GM12864 (cell line): ENCODE data around the gene CENPP.

Source experiments
- DNase-seq: peaks from one replicate; pipeline ENCODE4 v3.0.0-alpha.2; 2011; ENCODE audit warnings: low read depth
- H3K4me3 ChIP-seq: 2 replicates; pipeline ENCODE4 v1.5.1; 2011; ENCODE audit warnings: mild to moderate bottlenecking, low read depth, low read length, control low read depth
- TF ChIP-seq, protein P1 (sequence below): IDR thresholded peaks from 2 replicates; pipeline ENCODE4 v1.5.1; 2011; ENCODE audit warnings: low read depth, mild to moderate bottlenecking, moderate library complexity, low read length, control low read depth, inconsistent platforms; ENCODE audit errors: missing control alignments

Gene CENPP

DNA sequence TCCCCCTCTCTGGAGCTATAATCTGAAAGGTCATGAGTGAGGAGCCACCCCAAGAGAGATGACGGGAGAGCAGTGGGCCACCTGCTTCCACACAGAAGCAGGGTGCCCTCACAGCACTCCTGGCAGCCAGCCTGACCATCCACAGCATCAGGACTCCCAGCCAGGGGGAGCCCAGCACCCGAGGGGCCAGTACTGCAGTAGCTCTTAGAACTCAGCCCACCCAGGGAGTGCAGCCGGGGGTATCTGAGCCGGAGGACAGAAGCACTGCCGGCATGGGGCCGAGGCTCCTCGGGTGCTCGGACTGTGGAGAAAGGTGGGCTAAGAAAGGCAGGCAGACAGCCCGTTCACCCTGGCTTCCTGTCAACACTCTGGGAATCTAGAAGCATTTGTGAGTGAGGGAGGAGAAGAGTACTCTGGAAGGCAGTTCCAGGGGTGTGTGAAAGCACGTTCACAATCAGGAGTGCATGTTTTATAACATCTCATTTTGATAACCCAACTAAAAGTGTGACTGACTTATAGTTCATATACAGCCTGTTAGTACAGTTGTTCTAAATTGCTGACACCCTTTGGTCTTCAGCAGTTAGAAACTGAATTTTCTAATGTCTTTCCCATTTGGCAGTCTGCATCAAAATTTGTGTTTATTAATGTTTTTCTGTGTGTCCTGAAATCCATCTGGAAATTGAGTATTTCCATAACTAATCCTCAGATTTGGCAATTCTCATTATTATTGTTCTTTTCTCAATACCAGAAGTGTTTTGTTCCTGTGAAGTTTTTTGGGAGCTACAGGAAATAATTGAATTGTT lies 182.5 kb downstream of the CENPP start:
- DNase-seq = no peak
- H3K4me3 ChIP-seq = no peak overlapping the region
- TF ChIP-seq, protein P1, sequence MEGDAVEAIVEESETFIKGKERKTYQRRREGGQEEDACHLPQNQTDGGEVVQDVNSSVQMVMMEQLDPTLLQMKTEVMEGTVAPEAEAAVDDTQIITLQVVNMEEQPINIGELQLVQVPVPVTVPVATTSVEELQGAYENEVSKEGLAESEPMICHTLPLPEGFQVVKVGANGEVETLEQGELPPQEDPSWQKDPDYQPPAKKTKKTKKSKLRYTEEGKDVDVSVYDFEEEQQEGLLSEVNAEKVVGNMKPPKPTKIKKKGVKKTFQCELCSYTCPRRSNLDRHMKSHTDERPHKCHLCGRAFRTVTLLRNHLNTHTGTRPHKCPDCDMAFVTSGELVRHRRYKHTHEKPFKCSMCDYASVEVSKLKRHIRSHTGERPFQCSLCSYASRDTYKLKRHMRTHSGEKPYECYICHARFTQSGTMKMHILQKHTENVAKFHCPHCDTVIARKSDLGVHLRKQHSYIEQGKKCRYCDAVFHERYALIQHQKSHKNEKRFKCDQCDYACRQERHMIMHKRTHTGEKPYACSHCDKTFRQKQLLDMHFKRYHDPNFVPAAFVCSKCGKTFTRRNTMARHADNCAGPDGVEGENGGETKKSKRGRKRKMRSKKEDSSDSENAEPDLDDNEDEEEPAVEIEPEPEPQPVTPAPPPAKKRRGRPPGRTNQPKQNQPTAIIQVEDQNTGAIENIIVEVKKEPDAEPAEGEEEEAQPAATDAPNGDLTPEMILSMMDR = no peak

DNA sequence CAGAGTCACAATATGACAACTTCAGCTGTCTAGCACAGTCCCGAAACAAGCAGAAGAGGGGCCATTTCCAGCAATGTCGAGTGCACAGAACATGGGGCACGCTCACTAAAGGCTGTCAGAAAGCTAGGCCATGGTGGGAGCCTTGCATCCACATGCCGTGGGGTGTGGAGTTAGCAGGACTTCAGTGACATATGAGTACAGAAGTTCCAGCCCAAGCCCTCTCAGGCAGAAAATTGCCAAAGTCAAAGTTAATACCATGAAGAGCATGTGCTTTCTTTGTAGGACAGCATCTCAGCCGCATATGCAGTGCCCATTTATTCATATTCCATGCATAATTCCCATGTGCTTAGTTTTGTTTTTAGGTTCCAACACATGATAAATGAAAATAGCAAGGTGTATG lies 183.3 kb downstream of the CENPP start:
- H3K4me3 ChIP-seq = no peak overlapping the region
- DNase-seq = no peak
- TF ChIP-seq, protein P1 = no peak

DNA sequence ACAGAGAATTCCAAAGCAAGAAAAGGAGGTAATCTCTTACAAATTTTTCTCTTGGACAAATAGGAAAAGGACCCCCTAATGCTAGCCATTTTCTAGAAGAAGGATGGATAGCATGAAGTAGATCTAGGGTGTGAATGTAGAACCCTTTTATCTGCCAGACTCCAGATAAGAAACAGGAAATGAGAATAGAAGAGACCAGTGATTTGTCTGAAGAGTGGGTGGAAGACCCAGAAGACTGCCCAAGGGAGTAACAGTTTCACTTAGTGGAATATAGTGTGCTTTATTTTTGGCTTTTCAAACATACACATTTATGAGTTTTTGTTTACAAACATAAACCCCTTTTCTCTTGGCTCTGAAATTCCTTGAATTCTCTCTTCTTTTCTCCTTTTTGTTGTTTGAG lies 185.0 kb downstream of the CENPP start:
- TF ChIP-seq, protein P1 = no peak
- no peak for DNase-seq
- H3K4me3 ChIP-seq = no peak overlapping the region

DNA sequence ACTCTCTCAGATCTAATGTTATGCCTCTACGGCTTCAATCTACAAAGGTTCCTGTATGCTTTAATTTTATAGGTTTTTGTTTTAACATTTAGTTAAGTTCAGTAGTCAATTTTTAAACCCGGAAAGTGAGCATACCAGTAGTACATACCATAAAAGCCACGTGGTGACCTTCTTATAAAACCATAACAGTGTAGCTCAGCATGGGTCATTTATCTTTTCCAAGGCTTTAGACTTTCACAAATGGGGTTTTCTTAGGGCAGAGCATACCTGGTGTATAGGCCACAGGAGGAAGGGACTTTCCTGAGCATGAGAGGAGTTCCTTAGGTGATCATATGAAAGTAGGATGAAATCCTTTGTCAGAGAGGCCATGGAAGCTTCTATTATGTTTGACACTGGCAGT lies 186.9 kb downstream of the CENPP start:
- no peak for DNase-seq
- H3K4me3 ChIP-seq = no peak overlapping the region
- TF ChIP-seq, protein P1 = no peak

DNA sequence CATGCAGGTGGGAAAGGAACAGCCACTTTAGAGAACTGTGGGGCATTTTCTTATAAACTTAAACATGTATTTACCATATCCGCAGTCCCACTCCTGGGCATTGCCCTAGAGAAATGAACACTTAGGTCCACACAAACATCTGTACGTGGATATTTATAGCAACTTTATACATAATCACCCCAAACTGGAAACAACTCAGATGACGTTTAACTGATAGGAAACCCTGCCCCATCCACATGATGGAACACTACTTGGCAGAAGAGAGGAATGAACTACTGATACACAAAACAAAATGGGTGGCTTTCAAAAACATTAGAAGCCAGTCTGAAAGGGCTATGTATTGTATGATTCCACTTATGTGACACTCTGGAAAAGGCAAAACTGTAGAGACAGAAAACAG lies 187.6 kb downstream of the CENPP start:
- TF ChIP-seq, protein P1 = no peak
- DNase-seq = no peak
- no peak overlapping the region for H3K4me3 ChIP-seq

DNA sequence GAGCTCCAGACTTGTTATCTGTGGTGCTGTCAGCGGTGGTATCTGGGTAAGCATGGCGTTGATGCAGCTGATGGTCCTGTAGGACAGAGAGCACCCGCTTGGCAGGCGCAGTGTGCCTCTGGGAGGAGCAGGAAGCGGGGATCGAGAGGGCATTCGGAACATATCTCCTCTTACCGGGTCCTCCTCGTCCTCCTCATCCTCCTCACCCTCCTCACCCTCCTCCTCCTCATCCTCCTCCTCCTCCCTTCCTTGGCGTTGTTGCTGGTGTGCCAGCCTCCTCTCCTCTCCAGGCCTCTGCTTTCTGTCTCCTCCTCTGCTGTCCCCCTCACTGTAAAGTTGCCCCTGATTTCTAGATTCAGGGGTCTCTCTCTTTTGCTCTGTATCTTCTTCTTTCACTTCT lies 188.9 kb downstream of the CENPP start:
- TF ChIP-seq, protein P1 = no peak
- H3K4me3 ChIP-seq = no peak overlapping the region
- no peak for DNase-seq

DNA sequence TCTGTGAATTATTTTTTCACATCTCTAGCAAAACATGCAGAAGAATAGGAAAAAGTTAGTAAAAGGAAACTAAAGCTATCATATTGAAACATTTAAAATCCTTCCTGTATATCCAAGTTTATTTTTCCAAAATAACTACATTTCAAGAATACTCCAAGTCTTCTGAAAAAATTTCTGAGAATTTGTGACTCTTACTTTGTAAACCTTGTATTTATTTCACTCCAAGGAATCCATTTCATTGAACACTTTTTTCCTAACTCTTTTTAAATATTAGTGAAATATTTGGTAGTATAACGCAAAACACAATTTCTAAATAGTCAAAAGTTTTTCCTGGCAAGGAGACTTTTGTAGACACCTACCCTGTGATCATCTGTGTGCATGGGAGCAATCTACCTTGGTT lies 190.8 kb downstream of the CENPP start:
- TF ChIP-seq, protein P1 = no peak
- H3K4me3 ChIP-seq = no peak overlapping the region
- no peak for DNase-seq
